ENCODE measurements around the gene SMURF2. TPM values are rescaled to one million over a fixed set of nuclear protein-coding genes. Genes with fewer than 3 reads are reported as not detected.

Gene SMURF2
- total RNA-seq, 1 donor from 2014 or later: 24.6 TPM

DNA sequence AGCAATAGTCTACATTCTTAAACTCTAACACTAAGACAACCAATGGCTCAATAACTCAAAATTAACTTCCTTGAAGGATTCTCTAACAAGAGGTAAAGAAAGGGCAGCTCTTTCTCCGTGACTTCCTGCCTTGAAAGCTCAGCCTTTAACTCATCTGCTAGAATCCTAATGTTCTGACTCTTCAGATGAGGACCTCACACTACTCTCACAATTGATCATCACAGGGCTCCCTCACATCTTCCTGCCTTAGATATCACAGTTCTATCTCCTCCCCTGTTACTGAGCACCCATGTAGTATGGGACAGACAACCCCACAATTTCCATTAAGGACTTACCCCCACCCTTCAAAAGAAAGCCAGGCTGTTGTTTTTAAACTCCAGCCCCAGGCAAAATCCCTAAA, 33.5 kb downstream of the SMURF2 start:
- Mint-ChIP-seq H3K9me3 (no peaks in the 10 kb centered on the region), H3K4me1 (peaks cover 4% of the 10 kb centered on the region), H3K27ac (no peak overlapping the region), H3K36me3 (no peaks in the 10 kb centered on the region), H3K27me3 (ENCODE audit: insufficient read depth, low read depth) (no peaks in the 10 kb centered on the region), H3K4me3 (no peak overlapping the region)
- Histone ChIP-seq H3K9me3 (ENCODE audit: low read depth) (no peaks in the 10 kb centered on the region), H3K9ac (no peak overlapping the region), H4K20me1 (ENCODE audit: low read depth) (no peaks in the 10 kb centered on the region), H3K36me3 (no peaks in the 10 kb centered on the region), H3F3A (ENCODE audit: low read depth) (no peaks in the 10 kb centered on the region), H3K27ac (no peak overlapping the region), H3K4me3 (no peak overlapping the region), H2AFZ (replicated peaks) (no peak overlapping the region), H3K27me3 (no peaks in the 10 kb centered on the region), H3K4me1 (no peaks in the 10 kb centered on the region), H3K4me2 (no peak overlapping the region), H3K79me2 (ENCODE audit: low read depth) (peaks cover 47% of the 10 kb centered on the region)
- DNase-seq (ENCODE audit: low spot score): no peak
- TF ChIP-seq, protein P1, sequence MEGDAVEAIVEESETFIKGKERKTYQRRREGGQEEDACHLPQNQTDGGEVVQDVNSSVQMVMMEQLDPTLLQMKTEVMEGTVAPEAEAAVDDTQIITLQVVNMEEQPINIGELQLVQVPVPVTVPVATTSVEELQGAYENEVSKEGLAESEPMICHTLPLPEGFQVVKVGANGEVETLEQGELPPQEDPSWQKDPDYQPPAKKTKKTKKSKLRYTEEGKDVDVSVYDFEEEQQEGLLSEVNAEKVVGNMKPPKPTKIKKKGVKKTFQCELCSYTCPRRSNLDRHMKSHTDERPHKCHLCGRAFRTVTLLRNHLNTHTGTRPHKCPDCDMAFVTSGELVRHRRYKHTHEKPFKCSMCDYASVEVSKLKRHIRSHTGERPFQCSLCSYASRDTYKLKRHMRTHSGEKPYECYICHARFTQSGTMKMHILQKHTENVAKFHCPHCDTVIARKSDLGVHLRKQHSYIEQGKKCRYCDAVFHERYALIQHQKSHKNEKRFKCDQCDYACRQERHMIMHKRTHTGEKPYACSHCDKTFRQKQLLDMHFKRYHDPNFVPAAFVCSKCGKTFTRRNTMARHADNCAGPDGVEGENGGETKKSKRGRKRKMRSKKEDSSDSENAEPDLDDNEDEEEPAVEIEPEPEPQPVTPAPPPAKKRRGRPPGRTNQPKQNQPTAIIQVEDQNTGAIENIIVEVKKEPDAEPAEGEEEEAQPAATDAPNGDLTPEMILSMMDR (IDR thresholded peaks at IDR 0.05): no peak
- no peak for TF ChIP-seq EZH2phosphoT487 (IDR thresholded peaks at IDR 0.05)
- TF ChIP-seq EZH2 (IDR thresholded peaks at IDR 0.05): no peak

DNA sequence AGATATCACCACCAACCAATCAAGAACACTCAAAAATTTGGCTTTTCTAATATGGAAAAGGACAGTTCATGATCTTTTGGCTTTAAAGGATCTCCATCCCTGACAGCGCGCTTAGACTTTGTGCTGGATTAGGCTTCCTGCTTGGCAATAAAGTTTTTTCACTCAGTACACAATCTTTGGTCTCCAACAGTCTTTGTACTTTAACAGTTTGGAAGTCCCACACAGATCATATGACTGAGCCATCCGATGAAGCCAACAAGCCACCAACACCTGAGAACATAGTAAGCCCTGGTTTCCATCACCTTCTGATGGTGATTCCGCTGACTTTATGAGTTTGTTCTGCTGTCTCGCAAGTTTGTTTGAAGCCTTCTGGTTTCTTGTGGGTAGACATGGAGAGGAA, 34.3 kb downstream of the SMURF2 start:
- Mint-ChIP-seq H3K4me1 (peaks cover 4% of the 10 kb centered on the region), H3K27me3 (ENCODE audit: insufficient read depth, low read depth) (no peaks in the 10 kb centered on the region), H3K27ac (no peak overlapping the region), H3K36me3 (no peaks in the 10 kb centered on the region), H3K4me3 (no peak overlapping the region), H3K9me3 (no peaks in the 10 kb centered on the region)
- Histone ChIP-seq H3K9ac (no peak overlapping the region), H3K4me1 (no peaks in the 10 kb centered on the region), H3K27ac (no peak overlapping the region), H3K4me2 (no peak overlapping the region), H3K27me3 (no peaks in the 10 kb centered on the region), H4K20me1 (ENCODE audit: low read depth) (no peaks in the 10 kb centered on the region), H2AFZ (replicated peaks) (no peak overlapping the region), H3F3A (ENCODE audit: low read depth) (no peaks in the 10 kb centered on the region), H3K79me2 (ENCODE audit: low read depth) (peaks cover 40% of the 10 kb centered on the region), H3K36me3 (no peaks in the 10 kb centered on the region), H3K9me3 (ENCODE audit: low read depth) (no peaks in the 10 kb centered on the region), H3K4me3 (no peak overlapping the region)
- no peak for DNase-seq (ENCODE audit: low spot score)
- TF ChIP-seq, protein P1 (IDR thresholded peaks at IDR 0.05): no peak
- no peak for TF ChIP-seq EZH2phosphoT487 (IDR thresholded peaks at IDR 0.05)
- no peak for TF ChIP-seq EZH2 (IDR thresholded peaks at IDR 0.05)

DNA sequence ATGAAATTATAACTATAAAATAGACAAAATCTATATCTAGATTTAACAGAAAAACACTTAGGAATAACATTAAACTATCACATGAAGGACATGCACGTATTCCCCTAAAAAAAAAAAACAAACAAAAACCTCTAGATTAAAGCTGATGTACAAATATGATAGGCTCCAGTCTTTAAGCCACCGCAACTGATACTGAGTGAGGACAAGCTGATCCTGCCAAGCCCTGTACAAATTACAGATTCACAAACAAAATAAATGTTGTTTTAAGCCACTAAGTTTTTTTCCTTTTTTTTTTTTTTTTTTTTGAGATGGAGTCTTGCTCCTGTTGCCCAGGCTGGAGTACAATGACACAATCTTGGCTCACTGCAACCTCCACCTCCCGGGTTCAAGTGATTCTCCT, 35.3 kb downstream of the SMURF2 start:
- Histone ChIP-seq H3K27ac (no peak overlapping the region), H2AFZ (replicated peaks) (no peak overlapping the region), H3K4me1 (no peaks in the 10 kb centered on the region), H3K27me3 (no peaks in the 10 kb centered on the region), H3K79me2 (ENCODE audit: low read depth) (peaks cover 41% of the 10 kb centered on the region), H4K20me1 (ENCODE audit: low read depth) (no peaks in the 10 kb centered on the region), H3K4me2 (no peak overlapping the region), H3K4me3 (no peak overlapping the region), H3F3A (ENCODE audit: low read depth) (no peaks in the 10 kb centered on the region), H3K9ac (no peak overlapping the region), H3K9me3 (ENCODE audit: low read depth) (no peaks in the 10 kb centered on the region), H3K36me3 (no peaks in the 10 kb centered on the region)
- Mint-ChIP-seq H3K4me3 (no peak overlapping the region), H3K9me3 (no peaks in the 10 kb centered on the region), H3K27me3 (ENCODE audit: insufficient read depth, low read depth) (no peaks in the 10 kb centered on the region), H3K4me1 (peaks cover 4% of the 10 kb centered on the region), H3K27ac (no peak overlapping the region), H3K36me3 (no peaks in the 10 kb centered on the region)
- no peak for DNase-seq (ENCODE audit: low spot score)
- no peak for TF ChIP-seq EZH2 (IDR thresholded peaks at IDR 0.05)
- TF ChIP-seq, protein P1 (IDR thresholded peaks at IDR 0.05): no peak
- no peak for TF ChIP-seq EZH2phosphoT487 (IDR thresholded peaks at IDR 0.05)

Measured in neural progenitor cell (in vitro differentiated cells).